AG04450 (cell line): Measurements from ENCODE around the gene GLYATL1B. TPM values are rescaled to one million over a fixed set of nuclear protein-coding genes. Genes with fewer than 3 reads are reported as not detected.
"Not testable (repeated sequence)": the region's sequence is repeated elsewhere in the genome, so short reads cannot be mapped to it uniquely, and the experiment has no call there.

ENCODE experiments used
- CTCF ChIA-PET: fragments of 300-600, 350-600 bp; formaldehyde crosslinking; extraction: SDS; loops from one replicate; lab custom pipeline; 2022; ENCODE audit warnings: antibody characterized with exemption, inconsistent platforms; lab: Charles Lee
- POLR2A ChIA-PET: fragments of 350-600 bp; formaldehyde crosslinking; extraction: SDS; loops from one replicate; lab custom pipeline; 2021; ENCODE audit warnings: antibody characterized with exemption, inconsistent platforms; lab: Yijun Ruan, JAX
- DNase-seq: peaks from one replicate; pipeline ENCODE4 v3.0.0-alpha.2; 2011; ENCODE audit warnings: low read depth, low spot score
- H3K27ac ChIP-seq: one replicate; pipeline ENCODE4 v1.5.1; 2012; ENCODE audit warnings: low read depth, low read length, control low read depth
- H3K27me3 ChIP-seq: one replicate; pipeline ENCODE4 v1.6.0; 2012; ENCODE audit warnings: low read length; ENCODE audit not compliant: control insufficient read depth, insufficient read depth
- H3K4me3 ChIP-seq: 2 replicates; pipeline ENCODE4 v1.5.1; 2011; ENCODE audit warnings: mild to moderate bottlenecking, low read depth, low read length, control low read depth
- H3K9me3 ChIP-seq: 2 replicates; pipeline ENCODE4 v1.5.1; 2012; ENCODE audit warnings: low read length; ENCODE audit not compliant: control insufficient read depth, insufficient read depth
- CTCF ChIP-seq: IDR thresholded peaks from 2 replicates; pipeline ENCODE4 v1.5.1; 2011; ENCODE audit warnings: low read depth, low read length, control low read depth, inconsistent platforms
- polyA plus RNA-seq: library from polyadenylated mRNA; depleted of rRNA; stranded (reverse); fragments of >200 nt; gene quantifications from 2 replicates; pipeline ENCODE4 v1.2.3, GENCODE V29; 2011

Gene GLYATL1B
- polyA plus RNA-seq, 1 experiment, result not detected

- TF ChIP-seq CTCF, result peak; percentile 88
- H3K27ac ChIP-seq, POLR2A ChIA-PET, H3K9me3 ChIP-seq: not testable (repeated sequence)
- Histone ChIP-seq H3K27me3 (peaks cover 15% of the 10 kb centered on the region), H3K4me3 (peak overlapping the region; percentile 29)
- CTCF ChIA-PET, result interaction anchor here (0.6 to 3.2 kb wide), 45 partner anchors 9 to 491 kb away, joined by 3 to 14 read pairs (median 4); partner anchors contain the start of genes DTX4, FAM111B, GLYATL1B and GLYATL2
- peak; percentile 78 for DNase-seq
Observed at GRCh38 chr11:59058120-59059033, 27.7 kb upstream of the GLYATL1B start.

- CTCF ChIA-PET, result interaction anchor here (1.3 to 1.4 kb wide), 2 partner anchors 75 to 98 kb away, joined by 4 read pairs; no protein-coding TSS in a partner anchor
Observed at GRCh38 chr11:59060096-59060495, 26.0 kb upstream of the GLYATL1B start.

GRCh38 chr11:59062602-59063529, 23.2 kb upstream of the GLYATL1B start:
- ChIA-PET POLR2A (no interaction called here), CTCF (interaction anchor here (1.0 to 1.4 kb wide), 3 partner anchors 9 to 73 kb away, joined by 4 read pairs; no protein-coding TSS in a partner anchor)
- Histone ChIP-seq H3K4me3 (no peak overlapping the region), H3K9me3 (peaks cover 8% of the 10 kb centered on the region; the same call in 1 of the 2 replicates), H3K27me3 (peaks cover 17% of the 10 kb centered on the region), H3K27ac (no peak overlapping the region)
- no peak for TF ChIP-seq CTCF
- DNase-seq, result no peak

More at GRCh38 chr11:59060096-59060495, 26.0 kb upstream of the GLYATL1B start:
- DNase-seq, POLR2A ChIA-PET, H3K9me3 ChIP-seq, H3K4me3 ChIP-seq, H3K27ac ChIP-seq: not testable (repeated sequence)
- peaks cover 19% of the 10 kb centered on the region for H3K27me3 ChIP-seq

GRCh38 chr11:59063996-59064727, 21.9 kb upstream of the GLYATL1B start:
- DNase-seq, H3K4me3 ChIP-seq, H3K27ac ChIP-seq, POLR2A ChIA-PET, H3K9me3 ChIP-seq: not testable (repeated sequence)
- peaks cover 17% of the 10 kb centered on the region for H3K27me3 ChIP-seq
- CTCF ChIA-PET, result interaction anchor here (1.1 to 1.4 kb wide), 3 partner anchors 10 to 72 kb away, joined by 4 read pairs; no protein-coding TSS in a partner anchor

GRCh38 chr11:59069087-59069486, 17.0 kb upstream of the GLYATL1B start:
- H3K27ac ChIP-seq, result no peak overlapping the region
- peaks cover 3% of the 10 kb centered on the region for H3K27me3 ChIP-seq
- ChIA-PET POLR2A (no interaction called here), CTCF (interaction anchor here (1.2 kb wide), 1 partner anchor 11 kb away, joined by 6 read pairs; no protein-coding TSS in a partner anchor)
- no peaks in the 10 kb centered on the region for H3K9me3 ChIP-seq
- H3K4me3 ChIP-seq, result no peak overlapping the region
- no peak for TF ChIP-seq CTCF
- no peak for DNase-seq
